Measurements from ENCODE around the gene RBMX. TPM values are rescaled to one million over a fixed set of nuclear protein-coding genes. Genes with fewer than 3 reads are reported as not detected.
"Not testable (repeated sequence)": the region's sequence is repeated elsewhere in the genome, so short reads cannot be mapped to it uniquely, and the experiment has no call there.

RBMX gene
- total RNA-seq, 1 donor from 2014 or later, result 369 TPM

DNA sequence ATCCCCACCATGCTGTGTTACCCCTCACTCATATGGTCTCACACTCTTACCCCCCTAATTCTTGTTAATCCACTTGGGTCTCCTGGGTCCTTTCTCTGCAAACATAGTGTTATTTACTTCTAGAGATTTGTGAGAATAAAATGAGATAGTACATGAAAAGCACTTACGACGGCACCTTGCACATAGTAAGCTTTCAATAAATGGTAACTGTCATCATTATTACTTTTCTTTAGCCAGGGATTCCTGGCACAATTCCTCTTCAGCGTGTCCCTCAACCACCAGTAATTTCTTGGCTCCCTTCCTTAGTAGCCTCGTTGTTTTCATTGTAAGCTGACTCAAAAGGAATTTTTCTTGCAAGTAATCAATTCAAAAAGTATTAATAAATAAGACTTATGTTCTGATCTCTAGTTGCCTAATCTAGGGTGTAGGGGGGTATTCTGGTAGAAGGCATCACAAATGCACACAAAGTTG is 30.1 kb upstream of the RBMX start:
- no peak for DNase-seq (ENCODE audit: extremely low spot score, unreplicated experiment)
- peaks cover 3% of the 10 kb centered on the region for H3K9me3 Mint-ChIP-seq
- no peaks in the 10 kb centered on the region for H3K36me3 Mint-ChIP-seq
- peak overlapping the region; percentile 93 for H3K27ac Mint-ChIP-seq
- peak overlapping the region; percentile 98 for H3K4me3 Mint-ChIP-seq
- TF ChIP-seq, protein P1, sequence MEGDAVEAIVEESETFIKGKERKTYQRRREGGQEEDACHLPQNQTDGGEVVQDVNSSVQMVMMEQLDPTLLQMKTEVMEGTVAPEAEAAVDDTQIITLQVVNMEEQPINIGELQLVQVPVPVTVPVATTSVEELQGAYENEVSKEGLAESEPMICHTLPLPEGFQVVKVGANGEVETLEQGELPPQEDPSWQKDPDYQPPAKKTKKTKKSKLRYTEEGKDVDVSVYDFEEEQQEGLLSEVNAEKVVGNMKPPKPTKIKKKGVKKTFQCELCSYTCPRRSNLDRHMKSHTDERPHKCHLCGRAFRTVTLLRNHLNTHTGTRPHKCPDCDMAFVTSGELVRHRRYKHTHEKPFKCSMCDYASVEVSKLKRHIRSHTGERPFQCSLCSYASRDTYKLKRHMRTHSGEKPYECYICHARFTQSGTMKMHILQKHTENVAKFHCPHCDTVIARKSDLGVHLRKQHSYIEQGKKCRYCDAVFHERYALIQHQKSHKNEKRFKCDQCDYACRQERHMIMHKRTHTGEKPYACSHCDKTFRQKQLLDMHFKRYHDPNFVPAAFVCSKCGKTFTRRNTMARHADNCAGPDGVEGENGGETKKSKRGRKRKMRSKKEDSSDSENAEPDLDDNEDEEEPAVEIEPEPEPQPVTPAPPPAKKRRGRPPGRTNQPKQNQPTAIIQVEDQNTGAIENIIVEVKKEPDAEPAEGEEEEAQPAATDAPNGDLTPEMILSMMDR (conservative IDR thresholded peaks at IDR 0.05), result no peak
- H3K27me3 Mint-ChIP-seq, result no peaks in the 10 kb centered on the region
- no peaks in the 10 kb centered on the region for H3K4me1 Mint-ChIP-seq (ENCODE audit: unreplicated experiment)

DNA sequence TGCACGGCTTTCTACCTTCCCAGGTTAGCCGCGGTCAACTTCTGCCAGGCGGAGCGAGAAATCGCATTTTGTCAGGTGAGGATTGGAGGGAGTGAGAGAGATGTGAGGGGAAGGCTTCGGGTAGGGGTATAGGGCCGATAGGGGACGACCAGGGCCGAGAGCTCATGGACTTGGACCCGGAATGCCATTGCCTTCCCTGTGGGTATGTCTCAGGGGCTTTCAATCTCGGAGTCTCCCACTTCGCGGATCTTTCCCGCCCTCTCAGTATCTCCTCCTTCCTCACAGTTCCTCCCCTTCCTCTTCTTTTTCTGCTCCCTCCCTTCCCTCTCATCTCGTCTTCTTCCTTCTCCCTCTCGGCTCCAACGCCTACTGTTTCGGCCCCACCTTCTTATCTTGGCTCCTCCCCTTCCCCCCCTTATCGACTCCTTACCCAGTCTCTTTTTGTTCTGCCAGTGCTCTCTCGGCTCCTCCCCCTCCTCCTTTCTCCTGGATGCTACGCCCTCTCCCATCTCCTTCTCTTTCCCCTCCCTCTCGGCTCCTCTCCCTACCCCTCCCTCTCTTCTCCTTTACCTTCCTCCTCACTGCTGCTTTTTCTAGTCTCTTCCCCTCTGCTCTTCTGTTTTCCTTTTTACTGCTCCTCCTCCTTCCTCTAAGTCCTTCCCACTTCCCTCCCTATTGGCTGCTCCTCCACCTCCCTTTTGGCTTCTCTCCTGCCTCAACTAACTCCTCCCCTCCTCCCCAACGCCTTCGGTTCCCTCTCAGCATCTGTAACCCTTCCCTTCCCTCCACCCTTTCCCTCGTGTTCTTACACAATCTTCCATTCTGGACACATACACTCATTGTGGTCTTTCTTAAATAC is 29.4 kb upstream of the RBMX start:
- DNase-seq (ENCODE audit: extremely low spot score, unreplicated experiment), result peak; percentile 74
- H3K27me3 Mint-ChIP-seq, result no peaks in the 10 kb centered on the region
- no peaks in the 10 kb centered on the region for H3K4me1 Mint-ChIP-seq (ENCODE audit: unreplicated experiment)
- H3K4me3 Mint-ChIP-seq, result peak overlapping the region; percentile 98
- peak overlapping the region; percentile 93 for H3K27ac Mint-ChIP-seq
- TF ChIP-seq, protein P1 (conservative IDR thresholded peaks at IDR 0.05), result no peak
- peaks cover 3% of the 10 kb centered on the region for H3K9me3 Mint-ChIP-seq
- no peaks in the 10 kb centered on the region for H3K36me3 Mint-ChIP-seq

DNA sequence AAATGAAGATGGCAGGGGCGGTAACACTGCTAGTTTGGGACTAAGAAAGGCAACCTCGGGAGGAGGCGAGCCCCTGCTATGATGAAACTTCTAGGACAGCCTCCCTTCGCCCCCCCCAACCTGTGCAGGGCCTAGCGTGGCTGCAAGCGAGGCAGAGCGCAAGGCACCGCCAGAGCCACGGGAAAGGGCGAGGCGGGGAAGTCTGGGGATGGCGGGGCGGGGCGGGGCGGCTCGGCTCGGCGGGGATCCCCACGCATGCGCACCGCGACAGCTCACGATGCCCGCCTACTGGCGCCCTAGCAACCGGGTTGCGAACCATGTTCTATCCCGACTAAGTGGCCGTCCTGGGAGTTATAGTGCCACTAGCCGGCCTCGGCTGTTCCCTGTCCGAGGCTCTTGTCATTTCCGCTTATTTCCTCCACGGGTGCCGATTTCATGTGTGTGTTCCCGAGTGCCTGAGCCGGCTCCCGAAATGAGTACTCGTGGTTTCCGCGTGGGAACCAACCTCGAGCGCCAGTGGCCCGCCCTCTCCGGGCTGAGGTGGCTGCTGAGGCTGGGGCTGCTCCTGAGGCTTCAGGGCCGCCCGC is 28.7 kb upstream of the RBMX start:
- DNase-seq (ENCODE audit: extremely low spot score, unreplicated experiment), result peak; percentile 80
- Mint-ChIP-seq H3K27ac (peak overlapping the region; percentile 93), H3K4me1 (ENCODE audit: unreplicated experiment) (no peaks in the 10 kb centered on the region), H3K36me3 (no peaks in the 10 kb centered on the region), H3K4me3 (peak overlapping the region; percentile 98), H3K27me3 (no peaks in the 10 kb centered on the region), H3K9me3 (peaks cover 3% of the 10 kb centered on the region)
- TF ChIP-seq, protein P1 (conservative IDR thresholded peaks at IDR 0.05), result no peak

DNA sequence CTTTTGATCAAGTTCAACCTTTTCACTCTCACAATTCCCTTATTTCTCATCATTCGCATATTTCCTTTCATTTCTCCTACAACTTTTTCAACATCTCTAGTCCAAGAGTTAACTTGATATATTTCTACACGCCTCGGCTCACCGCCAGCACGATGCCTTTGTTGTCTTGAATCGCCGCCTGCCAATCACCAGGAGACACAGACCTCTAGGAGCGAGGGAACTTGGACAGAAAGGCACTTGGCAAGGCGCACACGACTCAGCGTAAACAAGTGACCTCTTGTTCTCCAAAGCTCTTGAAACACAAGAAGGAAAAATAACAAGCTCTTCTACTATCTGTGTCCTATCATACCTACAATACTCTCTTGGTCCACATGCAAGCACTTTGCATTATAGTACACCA is 27.1 kb upstream of the RBMX start:
- H3K27me3 Mint-ChIP-seq, result no peaks in the 10 kb centered on the region
- peaks cover 3% of the 10 kb centered on the region for H3K9me3 Mint-ChIP-seq
- no peak overlapping the region for H3K4me3 Mint-ChIP-seq
- DNase-seq (ENCODE audit: extremely low spot score, unreplicated experiment), result no peak
- no peaks in the 10 kb centered on the region for H3K36me3 Mint-ChIP-seq
- H3K4me1 Mint-ChIP-seq (ENCODE audit: unreplicated experiment), result no peaks in the 10 kb centered on the region
- TF ChIP-seq, protein P1 (conservative IDR thresholded peaks at IDR 0.05), result no peak
- H3K27ac Mint-ChIP-seq, result no peak overlapping the region

DNA sequence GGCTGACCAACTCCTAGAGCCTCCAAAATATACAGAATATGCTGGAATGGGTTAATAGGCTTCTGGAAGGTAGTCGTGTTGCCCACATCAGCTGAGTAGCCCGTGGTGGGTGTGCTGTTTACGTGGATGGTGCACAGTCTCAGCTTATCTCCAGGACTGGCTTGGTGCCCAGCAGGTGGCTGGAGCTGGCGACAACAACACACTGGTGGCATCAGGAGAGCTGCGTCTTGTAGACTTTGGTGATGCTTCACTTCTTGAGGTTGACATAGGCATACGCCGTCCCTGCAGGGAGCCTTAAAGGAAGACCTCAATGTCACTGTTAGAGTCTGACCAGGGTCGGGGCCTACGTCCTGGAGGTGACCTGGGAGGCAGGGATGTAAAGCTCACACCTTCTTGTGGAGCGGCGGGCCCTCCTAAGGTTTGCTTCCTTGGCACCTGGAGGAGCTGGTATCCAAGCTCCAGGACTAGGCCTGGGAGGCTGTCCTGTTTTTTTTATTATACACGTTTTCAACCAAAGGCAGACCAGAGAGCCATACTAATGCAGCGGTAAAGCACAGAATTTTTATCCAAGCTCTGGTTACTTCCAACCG is 26.5 kb upstream of the RBMX start:
- Mint-ChIP-seq H3K9me3 (peaks cover 3% of the 10 kb centered on the region), H3K4me3 (no peak overlapping the region), H3K4me1 (ENCODE audit: unreplicated experiment) (no peaks in the 10 kb centered on the region), H3K36me3 (no peaks in the 10 kb centered on the region), H3K27me3 (no peaks in the 10 kb centered on the region), H3K27ac (no peak overlapping the region)
- TF ChIP-seq, protein P1 (conservative IDR thresholded peaks at IDR 0.05), result no peak
- DNase-seq (ENCODE audit: extremely low spot score, unreplicated experiment), result no peak

DNA sequence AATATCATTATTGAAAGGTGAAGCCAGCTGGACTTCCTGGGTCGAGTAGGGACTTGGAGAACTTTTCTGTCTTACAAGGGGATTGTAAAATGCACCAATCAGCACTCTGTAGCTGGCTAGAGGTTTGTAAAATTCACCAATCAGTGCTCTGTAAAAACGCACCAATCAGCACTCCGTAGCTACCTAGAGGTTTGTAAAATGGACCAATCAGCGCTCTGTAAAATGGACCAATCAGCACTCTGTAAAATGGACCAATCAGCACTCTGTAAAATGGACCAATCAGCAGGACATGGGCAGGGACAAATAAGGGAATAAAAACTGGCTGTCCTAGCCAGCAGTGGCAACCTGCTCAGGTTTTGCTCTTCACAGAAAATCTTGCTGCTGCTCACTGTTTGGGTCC is 23.5 kb upstream of the RBMX start:
- not testable (repeated sequence) for DNase-seq (ENCODE audit: extremely low spot score, unreplicated experiment); H3K27me3 Mint-ChIP-seq; H3K4me1 Mint-ChIP-seq (ENCODE audit: unreplicated experiment); H3K36me3 Mint-ChIP-seq; H3K9me3 Mint-ChIP-seq; H3K27ac Mint-ChIP-seq; H3K4me3 Mint-ChIP-seq

DNA sequence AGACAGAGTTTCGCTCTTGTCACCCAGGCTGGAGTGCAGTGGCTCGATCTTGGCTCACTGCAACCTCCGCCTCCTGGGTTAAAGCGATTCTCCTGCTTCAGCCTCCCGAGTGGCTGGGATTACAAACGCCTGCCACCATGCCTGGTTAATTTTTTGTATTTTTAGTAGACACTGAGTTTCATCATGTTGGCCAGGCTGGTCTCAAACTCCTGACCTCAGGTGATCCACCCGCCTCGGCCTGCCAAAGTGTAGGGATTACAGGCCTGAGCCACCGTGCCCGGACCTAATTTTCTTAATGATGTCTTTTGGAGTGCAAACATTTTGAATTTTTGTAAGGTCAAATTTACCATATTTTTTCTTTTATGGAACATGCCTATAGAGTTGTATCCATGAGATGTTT is 19.5 kb upstream of the RBMX start:
- not testable (repeated sequence) for H3K27ac Mint-ChIP-seq; H3K9me3 Mint-ChIP-seq; H3K36me3 Mint-ChIP-seq; H3K4me3 Mint-ChIP-seq; DNase-seq (ENCODE audit: extremely low spot score, unreplicated experiment); H3K4me1 Mint-ChIP-seq (ENCODE audit: unreplicated experiment); H3K27me3 Mint-ChIP-seq
